GM19239 (cell line): ENCODE results near the gene THEM5.

ENCODE experiments used
- DNase-seq: peaks from one replicate; pipeline ENCODE4 v3.0.0; 2011; ENCODE audit warnings: low spot score; ENCODE audit not compliant: insufficient read length
- FAIRE-seq: peaks from 2 replicates; lab custom pipeline; 2011; peaks lifted over from hg19 to GRCh38; lab: Jason Lieb, UNC

THEM5 gene

GRCh38 chr1:151843398-151843797 lies 10.1 kb downstream of the THEM5 start:
- no peak for FAIRE-seq
- DNase-seq = no peak

DNA sequence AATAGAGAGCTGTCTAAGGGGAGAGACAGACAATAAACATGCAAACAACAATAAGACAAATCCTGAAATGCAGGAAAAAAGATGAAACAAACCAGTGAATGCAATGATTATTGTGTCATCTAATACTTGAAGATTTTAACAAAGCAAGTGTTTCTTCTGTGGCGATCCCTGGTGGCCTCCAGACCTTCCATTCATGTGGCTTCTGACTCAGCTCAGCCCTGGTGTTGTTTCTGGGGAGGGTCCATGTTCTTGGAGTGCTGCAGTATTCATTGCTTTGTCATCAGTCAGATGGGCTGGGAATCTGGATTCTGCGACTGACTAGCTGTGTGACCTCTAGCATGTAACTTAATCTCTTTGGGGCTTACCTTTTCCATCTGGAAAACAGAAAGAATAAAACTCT lies 12.4 kb downstream of the THEM5 start:
- DNase-seq (no peak), FAIRE-seq (no peak)

- FAIRE-seq = no peak
- DNase-seq = no peak
Measured at GRCh38 chr1:151840421-151840820, 13.1 kb downstream of the THEM5 start.

DNA sequence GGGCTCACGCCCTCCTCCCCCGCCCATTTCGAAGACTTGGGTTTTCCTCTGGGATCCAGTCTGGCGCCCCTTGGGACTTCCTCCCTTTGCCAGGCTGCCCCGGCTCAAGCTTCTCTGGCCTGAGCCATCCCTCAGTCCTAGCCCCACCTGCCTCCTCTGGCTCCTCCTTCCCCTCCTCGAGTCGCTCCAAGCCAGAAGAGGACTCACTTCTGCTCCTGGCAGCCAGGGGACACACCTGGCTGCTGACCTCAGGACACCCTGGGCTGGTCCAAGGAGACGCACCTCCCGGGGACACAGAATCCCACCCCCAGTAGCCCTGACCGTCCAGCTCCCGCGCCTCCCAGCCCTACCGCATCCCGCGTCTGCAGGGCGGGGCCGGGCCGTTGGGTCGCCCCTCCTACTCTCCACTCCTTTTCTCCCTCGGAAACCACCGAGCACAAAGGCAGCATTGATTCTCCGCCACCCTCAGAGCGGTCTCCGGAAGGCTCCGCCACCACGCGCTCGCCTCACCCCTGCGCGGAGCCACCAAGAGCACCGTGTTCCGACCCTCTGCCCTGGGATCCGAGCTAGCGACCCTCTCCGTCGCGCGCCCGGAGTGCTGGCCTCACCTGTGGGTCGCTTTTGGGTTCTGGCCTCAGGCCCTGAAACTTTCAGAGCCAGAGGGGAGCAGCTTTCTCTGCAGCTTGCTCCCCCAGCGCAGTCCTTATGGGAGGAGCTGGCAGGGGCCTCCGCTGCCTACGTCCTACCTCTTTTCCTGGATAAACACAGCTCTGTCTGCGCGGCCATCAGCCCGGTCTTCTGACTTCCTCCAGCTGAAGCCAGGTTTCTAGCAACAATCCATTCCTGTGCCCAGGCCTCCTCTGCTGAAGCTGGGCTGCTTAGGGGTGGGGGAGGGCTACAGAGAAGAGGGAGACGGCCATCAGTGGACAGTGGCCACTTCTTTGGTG lies 13.8 kb downstream of the THEM5 start, which contains the start of gene C2CD4D:
Gene C2CD4D (minus strand): TSS at position 364 of the 947 bp plus-strand sequence. CDS start 831 bp downstream, outside the sequence.
- peak; percentile 80 for FAIRE-seq
- DNase-seq = peak; percentile 57

DNA sequence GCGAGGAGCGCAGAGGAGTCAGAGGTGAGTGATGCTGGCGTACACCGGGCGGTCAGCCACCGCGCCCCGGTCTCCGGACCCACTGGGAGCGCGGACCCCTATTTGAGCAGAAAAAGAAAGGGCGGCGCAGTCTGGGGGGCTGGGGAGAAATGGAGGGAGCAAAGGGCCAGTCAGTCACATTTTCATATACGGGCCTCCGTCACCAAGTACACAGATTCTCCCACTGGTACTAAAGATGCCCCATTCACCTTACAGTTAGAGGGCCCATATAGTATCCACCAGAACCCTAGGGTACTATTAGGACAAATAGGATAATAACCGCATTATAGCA lies 14.5 kb downstream of the THEM5 start:
- no peak for DNase-seq
- FAIRE-seq = no peak

DNA sequence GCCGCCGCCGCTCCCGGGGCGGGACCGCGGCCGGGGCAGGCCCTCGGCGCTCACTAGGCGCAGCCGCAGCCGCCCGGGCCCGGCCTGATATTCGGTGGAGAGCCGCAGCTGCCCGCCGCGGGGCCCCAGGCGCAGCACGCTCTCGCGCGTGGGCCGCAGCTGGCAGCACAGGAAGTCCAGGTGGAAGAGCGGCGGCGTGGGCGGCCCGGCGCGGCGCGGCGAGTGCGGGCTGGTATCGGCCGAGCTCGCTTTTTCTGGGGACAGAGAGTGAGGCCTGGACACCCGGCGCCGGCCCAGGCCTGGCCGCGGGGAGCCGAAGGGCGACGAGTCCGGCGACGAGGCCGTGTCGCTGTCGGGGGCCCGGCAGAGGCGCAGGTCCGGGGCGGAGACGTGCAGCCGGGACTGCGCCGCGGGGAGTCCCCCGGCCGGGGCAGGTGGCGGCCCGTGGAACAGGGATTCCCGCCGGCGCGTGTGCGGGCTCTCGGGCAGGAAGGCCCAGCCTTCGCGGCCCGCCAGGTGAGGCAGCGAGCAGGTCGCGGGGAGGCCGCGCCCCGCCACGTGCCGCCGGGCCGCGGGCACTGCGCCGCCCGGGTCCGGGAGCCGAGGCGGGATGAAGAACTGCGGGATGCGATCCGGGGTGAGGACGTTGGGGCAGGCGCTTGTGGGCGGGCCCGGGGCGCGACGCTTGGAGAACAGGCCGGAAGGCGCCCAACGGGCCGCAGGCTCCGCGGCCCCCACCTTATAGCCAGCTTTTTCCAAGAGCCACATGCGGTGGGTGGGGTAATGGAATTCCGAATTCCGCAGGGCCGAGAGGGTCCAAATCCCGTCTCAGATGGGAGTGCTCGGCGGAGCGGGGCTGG lies 15.1 kb downstream of the THEM5 start:
- FAIRE-seq (no peak), DNase-seq (peak; percentile 33)

GRCh38 chr1:151837884-151838221 lies 15.7 kb downstream of the THEM5 start:
- FAIRE-seq = no peak

DNA sequence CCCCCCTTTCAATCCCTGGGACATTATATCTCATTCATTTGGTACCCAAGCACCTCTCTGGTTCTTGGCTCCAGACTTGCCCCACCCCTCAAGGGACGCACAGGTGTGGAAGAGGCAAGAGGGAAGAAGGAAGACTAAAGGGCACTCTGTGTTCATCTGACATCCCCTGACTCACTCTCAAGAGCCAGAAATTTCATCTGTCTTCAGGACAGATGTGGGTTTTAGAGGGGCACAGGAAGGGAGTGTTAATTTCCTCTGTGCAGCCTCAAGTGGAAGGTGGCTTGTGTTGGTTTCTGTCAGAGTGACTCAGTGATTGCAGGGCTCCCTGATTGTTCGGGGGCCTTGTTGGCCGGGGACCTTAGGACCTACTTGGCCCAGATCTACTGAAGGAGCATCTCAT lies 16.3 kb downstream of the THEM5 start:
- DNase-seq (no peak), FAIRE-seq (no peak)

More at GRCh38 chr1:151837884-151838221, 15.7 kb downstream of the THEM5 start:
- DNase-seq = no peak

DNA sequence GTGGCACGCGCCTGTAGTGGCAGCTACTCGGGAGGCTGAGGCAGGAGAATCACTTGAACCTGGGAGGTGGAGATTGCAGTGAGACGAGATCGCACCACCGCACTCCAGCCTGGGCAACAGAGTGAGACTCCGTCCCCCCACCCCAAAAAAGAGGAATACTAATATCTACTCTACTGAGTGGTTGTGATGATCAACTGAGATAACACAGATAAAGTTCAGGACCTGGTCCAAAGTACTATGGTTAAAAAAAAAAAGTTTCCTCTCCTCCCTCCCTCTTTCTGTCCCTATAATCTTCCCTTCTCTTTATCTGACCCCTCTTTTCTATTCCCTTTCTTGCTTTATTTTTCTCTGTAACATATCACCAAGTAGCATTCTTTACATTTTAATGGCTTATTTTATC lies 17.9 kb downstream of the THEM5 start:
- DNase-seq = no peak
- no peak for FAIRE-seq

DNA sequence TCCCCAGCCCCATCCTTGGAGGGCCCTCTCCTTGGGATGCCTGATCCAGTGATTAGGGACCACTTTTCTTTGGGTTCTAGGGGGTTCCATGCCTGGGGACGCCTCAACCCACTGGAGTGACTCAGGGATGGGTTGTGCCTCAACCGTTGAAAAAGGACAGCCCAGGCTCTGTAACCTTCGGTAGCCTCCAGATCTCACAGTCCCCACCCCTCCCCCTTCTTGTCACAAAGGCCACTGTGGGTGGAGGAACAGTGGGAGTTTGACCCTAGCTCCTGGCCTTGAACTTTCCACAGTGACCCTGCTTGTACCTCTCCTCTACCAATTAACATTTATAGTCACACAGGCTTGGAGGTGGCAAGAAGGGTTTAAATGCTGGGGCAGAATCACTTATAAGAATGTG lies 19.3 kb downstream of the THEM5 start:
- FAIRE-seq = no peak
- DNase-seq = no peak

DNA sequence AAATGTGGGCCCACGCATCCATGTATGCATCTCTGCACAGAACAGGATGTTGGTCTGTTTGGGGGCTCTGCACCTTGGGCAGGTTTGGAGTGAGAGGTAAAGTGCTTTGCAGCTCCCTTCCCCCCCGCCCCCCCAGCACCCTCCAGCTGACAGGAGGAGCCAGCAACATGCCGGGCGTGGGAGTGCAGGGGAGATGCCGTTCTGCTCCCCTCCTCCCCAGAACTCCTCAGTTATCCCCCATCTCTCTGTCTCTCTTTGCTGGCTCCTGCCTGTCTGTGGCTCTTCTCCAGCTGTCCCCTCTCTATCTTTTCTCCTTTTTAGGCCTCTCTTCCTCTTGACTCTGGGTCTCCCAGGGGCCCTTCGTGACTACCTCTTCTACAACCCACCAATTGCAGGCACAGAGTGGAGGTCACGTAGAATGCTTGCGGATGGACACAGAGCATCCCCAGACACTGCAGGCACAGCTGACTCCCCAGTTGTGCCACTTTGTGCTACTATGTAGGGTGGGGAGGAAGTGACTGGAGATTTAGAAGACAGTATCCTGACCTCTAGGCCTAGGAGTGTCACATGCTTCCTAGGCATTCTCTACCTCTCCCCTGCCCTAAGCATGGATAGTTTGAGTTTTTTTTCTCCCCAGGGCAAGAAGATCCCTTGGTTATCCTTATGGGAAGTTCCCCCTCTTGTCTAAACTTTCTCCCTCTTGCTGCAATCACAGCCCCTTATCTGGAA lies 20.2 kb downstream of the THEM5 start:
- DNase-seq (no peak), FAIRE-seq (no peak)

GRCh38 chr1:151832318-151832980 lies 21.1 kb downstream of the THEM5 start:
- DNase-seq (no peak), FAIRE-seq (no peak)

DNA sequence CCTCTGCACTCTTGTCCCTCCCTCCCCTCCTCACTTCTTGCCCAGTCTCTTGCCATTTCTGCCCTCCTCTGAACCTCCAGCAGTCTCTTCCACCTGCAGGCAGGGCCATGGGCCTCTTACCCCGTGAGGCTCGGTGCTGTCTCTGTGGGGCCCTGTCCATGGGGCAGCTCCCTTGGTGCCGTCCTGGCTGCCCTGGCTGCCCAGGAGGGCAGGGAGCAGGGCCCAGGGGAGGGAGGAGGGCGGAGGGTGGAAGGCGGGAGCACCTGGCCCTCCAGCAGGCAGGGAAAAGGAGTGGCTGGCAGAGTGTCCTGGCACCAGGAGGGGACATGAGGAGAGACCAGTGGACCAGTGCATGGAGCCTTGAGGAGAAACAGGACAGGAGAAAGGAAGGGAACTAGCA lies 21.9 kb downstream of the THEM5 start, which contains the start of gene RORC:
Gene RORC (minus strand): TSS at position 198 of the 400 bp plus-strand sequence. CDS start 38 bp downstream, at position 160.
- no peak for FAIRE-seq
- no peak for DNase-seq

DNA sequence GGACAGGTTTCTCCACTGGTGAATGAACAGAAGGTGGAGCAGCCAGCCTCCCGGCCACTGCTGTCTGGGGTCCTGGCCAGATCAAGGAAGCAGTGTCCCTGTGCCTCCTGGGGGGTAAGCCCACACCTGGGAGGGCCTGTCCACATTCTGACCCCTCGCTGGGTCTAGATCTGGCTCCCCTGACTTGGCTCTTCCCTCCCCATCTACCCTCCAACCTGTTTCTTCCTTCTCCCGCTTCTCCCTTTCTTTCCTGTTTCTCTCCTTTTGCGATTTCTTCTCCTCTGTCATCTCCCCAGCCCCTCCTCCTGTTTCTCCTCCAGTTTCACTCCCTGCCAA lies 22.3 kb downstream of the THEM5 start:
- DNase-seq (no peak), FAIRE-seq (no peak)

DNA sequence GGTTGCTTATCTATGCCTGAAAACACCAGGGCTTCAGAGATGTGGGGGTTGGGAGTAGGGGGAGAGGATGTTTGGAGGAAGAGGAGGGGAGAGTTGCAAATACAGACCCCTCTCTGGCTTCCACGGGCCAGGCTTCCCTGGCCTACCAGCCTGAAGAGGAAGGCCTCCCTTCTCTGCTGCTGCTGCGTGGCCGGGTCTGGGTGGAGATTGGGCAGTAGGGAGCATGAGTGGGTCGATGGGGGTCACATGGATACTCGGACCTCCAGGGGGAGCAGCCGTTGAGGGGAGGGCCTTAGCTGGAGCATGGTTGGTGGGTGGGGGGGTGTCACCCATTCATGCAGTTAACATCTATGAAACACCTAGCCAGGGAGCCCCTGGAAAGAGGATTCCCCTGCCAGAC lies 23.5 kb downstream of the THEM5 start:
- DNase-seq = no peak
- no peak for FAIRE-seq

GRCh38 chr1:151829352-151830046 lies 24.0 kb downstream of the THEM5 start:
- no peak for DNase-seq
- no peak for FAIRE-seq

- no peak for DNase-seq
- FAIRE-seq = no peak
Measured at GRCh38 chr1:151828921-151829320, 24.6 kb downstream of the THEM5 start.

DNA sequence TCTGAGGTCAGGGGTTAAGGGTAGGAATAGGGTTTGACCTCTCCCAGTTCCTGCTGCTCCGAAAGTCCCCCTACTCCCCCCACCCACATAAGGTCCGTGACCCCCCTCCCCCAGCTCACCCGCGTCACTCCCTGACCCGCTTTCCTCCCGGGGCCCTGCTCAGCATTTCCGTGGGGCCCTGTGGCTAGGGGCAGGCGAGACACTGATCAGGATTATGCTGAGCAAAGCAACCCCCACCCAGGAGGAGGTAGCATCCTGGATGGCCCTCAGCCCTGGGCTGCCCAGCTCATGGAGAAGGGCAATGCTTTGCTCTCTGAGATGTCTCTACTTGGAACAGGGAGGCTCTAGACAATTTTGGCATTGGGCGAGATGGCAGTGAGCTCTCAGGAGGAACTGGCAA lies 25.7 kb downstream of the THEM5 start:
- DNase-seq (no peak), FAIRE-seq (no peak)
